Keratinocyte (primary cell): ENCODE data around the gene SMIM14. TPM values are rescaled to one million over a fixed set of nuclear protein-coding genes. Genes with fewer than 3 reads are reported as not detected.
"Not testable (repeated sequence)": the region's sequence is repeated elsewhere in the genome, so short reads cannot be mapped to it uniquely, and the experiment has no call there.

ENCODE experiments used
- DNase-seq: peaks from one replicate; pipeline ENCODE4 v3.0.0-alpha.2; 2011; ENCODE audit warnings: low read depth, missing footprints, low spot score
- FAIRE-seq: peaks from 2 replicates; lab custom pipeline; 2011; peaks lifted over from hg19 to GRCh38; lab: Jason Lieb, UNC
- H2AFZ ChIP-seq: 2 replicates; pipeline ENCODE4 v1.6.0; 2012; ENCODE audit warnings: low read length, control low read depth, inconsistent platforms; ENCODE audit not compliant: control insufficient read depth
- H3K27ac ChIP-seq: 2 replicates; pipeline ENCODE4 v1.5.1; 2011; ENCODE audit warnings: low read length; ENCODE audit not compliant: control insufficient read depth, insufficient read depth
- H3K27me3 ChIP-seq: 3 replicates; pipeline ENCODE4 v1.6.0; 2011; ENCODE audit warnings: low read length; ENCODE audit not compliant: control insufficient read depth, insufficient read depth; ENCODE audit errors: extremely low read depth
- H3K36me3 ChIP-seq, 2 experiments: 2 replicates in 1 of 2; 3 replicates in 1 of 2; pipeline ENCODE4 v1.5.1; 2011; ENCODE audit warnings: low read length in 2 of 2, mild to moderate bottlenecking in 1 of 2; ENCODE audit not compliant: control insufficient read depth in 2 of 2, insufficient read depth in 2 of 2; ENCODE audit errors: extremely low read depth in 1 of 2
- H3K4me1 ChIP-seq: 3 replicates; pipeline ENCODE4 v1.5.1; 2011; ENCODE audit warnings: low read length; ENCODE audit not compliant: control insufficient read depth, insufficient read depth; ENCODE audit errors: extremely low read depth
- H3K4me2 ChIP-seq: 3 replicates; pipeline ENCODE4 v1.6.0; 2011; ENCODE audit warnings: low read depth, low read length; ENCODE audit not compliant: control insufficient read depth, insufficient read depth; ENCODE audit errors: extremely low read depth
- H3K4me3 ChIP-seq, 3 experiments: fragments of 200-600 bp in 1 of 3; sonication (generic) in 1 of 3; 2 replicates in 2 of 3; 3 replicates in 1 of 3; pipeline ENCODE4 v1.5.1; 2011 to 2016; ENCODE audit warnings: low read length in 3 of 3, mild to moderate bottlenecking in 3 of 3, control low read depth in 2 of 3, inconsistent platforms in 1 of 3, low read depth in 1 of 3, mixed read lengths in 1 of 3, mixed run types in 1 of 3, moderate library complexity in 1 of 3; ENCODE audit not compliant: control insufficient read depth in 2 of 3, insufficient read depth in 2 of 3; ENCODE audit errors: extremely low read depth in 1 of 3
- H3K79me2 ChIP-seq: 2 replicates; pipeline ENCODE4 v1.6.0; 2012; ENCODE audit warnings: low read length; ENCODE audit not compliant: control insufficient read depth, insufficient read depth
- H3K9ac ChIP-seq: 3 replicates; pipeline ENCODE4 v1.6.0; 2011; ENCODE audit warnings: low read length; ENCODE audit not compliant: control insufficient read depth, insufficient read depth; ENCODE audit errors: extremely low read depth
- H3K9me1 ChIP-seq: 3 replicates; pipeline ENCODE4 v1.6.0; 2011; ENCODE audit warnings: low read length; ENCODE audit not compliant: control insufficient read depth, insufficient read depth; ENCODE audit errors: extremely low read depth
- H3K9me3 ChIP-seq: 2 replicates; pipeline ENCODE4 v1.5.1; 2012; ENCODE audit warnings: low read depth, low read length; ENCODE audit not compliant: control insufficient read depth
- H4K20me1 ChIP-seq: 3 replicates; pipeline ENCODE4 v1.6.0; 2011; ENCODE audit warnings: low read length; ENCODE audit not compliant: control insufficient read depth, insufficient read depth; ENCODE audit errors: extremely low read depth
- CTCF ChIP-seq, 3 experiments: IDR thresholded peaks in 1 of 3; conservative IDR thresholded peaks in 1 of 3; optimal IDR thresholded peaks in 1 of 3; 2 replicates in 2 of 3; 3 replicates in 1 of 3; pipeline versions ENCODE3 to v1.5.1; 2011; ENCODE audit warnings: low read length in 3 of 3, mild to moderate bottlenecking in 3 of 3, moderate library complexity in 2 of 3, control low read depth in 1 of 3, inconsistent platforms in 1 of 3; ENCODE audit not compliant: insufficient read depth in 2 of 3; ENCODE audit errors: extremely low read depth in 1 of 3
- EZH2 ChIP-seq: IDR thresholded peaks from one replicate; pipeline ENCODE4 v1.6.1; 2012; ENCODE audit warnings: inconsistent platforms, mild to moderate bottlenecking, low read length, moderate library complexity
- dilution Hi-C: fragments of 300-500 bp; cut with MboI; formaldehyde crosslinking; loops from one replicate; pipeline ENCODE4 v1.7.0; 2020; ENCODE audit warnings: low sequenced_read_pairs; ENCODE audit not compliant: extremely low pct_ligation_motif_present
- polyA plus RNA-seq, 5 experiments: library from polyadenylated mRNA; depleted of rRNA in 3 of 5; stranded (reverse) in 3 of 5; stranded (forward) in 1 of 5; unstranded in 1 of 5; fragments of >200 nt; gene quantifications; 1 replicate in 1 of 5; 2 replicates in 3 of 5; 3 replicates in 1 of 5; pipeline versions ENCODE4 v1.2.1 to v1.2.3, GENCODE V29; 2011 to 2012; ENCODE audit warnings: missing spikeins in 2 of 5, low read depth in 1 of 5, low replicate concordance in 1 of 5

The SMIM14 gene
- polyA plus RNA-seq, 1 donor (not counting 4 experiments of a cell fraction or from before 2014, with no cell fraction given): 13.9 TPM

- TF ChIP-seq EZH2 (no peak), CTCF (optimal IDR thresholded peaks at IDR 0.05 in 1 of 3, IDR thresholded peaks at IDR 0.05 in 1 of 3, conservative IDR thresholded peaks at IDR 0.05 in 1 of 3; ENCODE audit: extremely low read depth in 1 of 3, insufficient read depth in 2 of 3, low read length in 3 of 3) (no peak)
- FAIRE-seq: no peak
- Histone ChIP-seq H3K27me3 (no peaks in the 10 kb centered on the region), H3K4me3 (no peak overlapping the region), H3K79me2 (no peaks in the 10 kb centered on the region), H3K27ac (no peak overlapping the region), H3K4me1 (no peaks in the 10 kb centered on the region), H3K4me2 (no peak overlapping the region), H3K36me3 (peaks cover 22 to 38% of the 10 kb centered on the region in 2 experiments), H2AFZ (no peak overlapping the region), H3K9ac (no peak overlapping the region), H3K9me3 (no peaks in the 10 kb centered on the region), H4K20me1 (no peaks in the 10 kb centered on the region), H3K9me1 (no peaks in the 10 kb centered on the region)
- DNase-seq: no peak
- dilution Hi-C loops: no loop called here
These were observed 133.1 kb downstream of the SMIM14 start for GRCh38 chr4:39505581-39505980.

- Histone ChIP-seq H3K9ac (no peak overlapping the region), H3K9me1 (no peaks in the 10 kb centered on the region), H3K9me3 (no peaks in the 10 kb centered on the region), H3K79me2 (no peaks in the 10 kb centered on the region), H3K27me3 (no peaks in the 10 kb centered on the region), H3K4me3 (no peak overlapping the region), H2AFZ (no peak overlapping the region), H3K4me1 (no peaks in the 10 kb centered on the region), H4K20me1 (no peaks in the 10 kb centered on the region), H3K36me3 (peaks cover 19 to 30% of the 10 kb centered on the region in 2 experiments), H3K27ac (no peak overlapping the region), H3K4me2 (no peak overlapping the region)
- no peak for FAIRE-seq
- dilution Hi-C loops: no loop called here
- TF ChIP-seq EZH2 (no peak), CTCF (optimal IDR thresholded peaks at IDR 0.05 in 1 of 3, IDR thresholded peaks at IDR 0.05 in 1 of 3, conservative IDR thresholded peaks at IDR 0.05 in 1 of 3; ENCODE audit: extremely low read depth in 1 of 3, insufficient read depth in 2 of 3, low read length in 3 of 3) (no peak)
- DNase-seq: no peak
These were observed 134.1 kb downstream of the SMIM14 start for GRCh38 chr4:39504538-39504937.

GRCh38 chr4:39502664-39503035 is 136.0 kb downstream of the SMIM14 start:
- H3K9ac ChIP-seq, H3K4me2 ChIP-seq, FAIRE-seq: not testable (repeated sequence)

More at GRCh38 chr4:39502664-39503035, 136.0 kb downstream of the SMIM14 start:
- H4K20me1 ChIP-seq, DNase-seq, H3K27me3 ChIP-seq, H3K9me3 ChIP-seq, H3K4me3 ChIP-seq, H3K79me2 ChIP-seq, H3K27ac ChIP-seq, H3K4me1 ChIP-seq, H2AFZ ChIP-seq, dilution Hi-C loops, H3K9me1 ChIP-seq: not testable (repeated sequence)
- peaks cover 17 to 23% of the 10 kb centered on the region in 2 experiments for H3K36me3 ChIP-seq
